ENCODE data around the gene TPSD1.
"Not testable (repeated sequence)": the region's sequence is repeated elsewhere in the genome, so short reads cannot be mapped to it uniquely, and the experiment has no call there.

TPSD1 gene

GRCh38 chr16:1220841-1221627, 34.8 kb upstream of the TPSD1 start:
- no peak for DNase-seq (ENCODE audit: low spot score)

- no peak for DNase-seq (ENCODE audit: low spot score)
Observed at GRCh38 chr16:1221628-1222552, 34.0 kb upstream of the TPSD1 start.

- DNase-seq (ENCODE audit: low spot score), result no peak
Observed at GRCh38 chr16:1222553-1223354, 33.1 kb upstream of the TPSD1 start.

GRCh38 chr16:1223355-1224214, 32.3 kb upstream of the TPSD1 start:
- DNase-seq (ENCODE audit: low spot score), result no peak

- DNase-seq (ENCODE audit: low spot score), result no peak
Observed at GRCh38 chr16:1224558-1224957, 31.3 kb upstream of the TPSD1 start.

DNA sequence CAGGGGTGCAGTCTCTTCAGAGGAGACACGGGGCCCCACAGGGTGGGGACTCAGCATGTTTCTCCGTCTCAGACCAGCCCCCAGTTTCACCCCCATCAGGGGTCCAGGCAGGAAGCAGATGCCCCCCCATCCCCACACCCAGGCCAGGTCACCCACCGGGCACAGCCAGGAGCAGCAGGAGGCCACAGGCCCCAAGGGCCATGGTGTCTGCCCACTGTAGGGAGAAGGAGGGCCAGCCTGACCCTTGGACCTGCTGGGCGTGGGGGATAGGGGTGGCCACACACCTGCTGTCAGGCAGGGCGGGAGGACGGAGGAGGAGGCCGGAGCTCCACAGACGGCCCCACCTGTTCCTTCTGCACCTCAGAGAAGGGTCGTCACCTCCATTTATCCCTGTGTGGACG, 30.8 kb upstream of the TPSD1 start, which contains the start of gene TPSG1:
Gene TPSG1, minus strand, starts transcription at position 218 of the 401 bp plus-strand sequence. Its CDS starts 16 bp downstream, at position 202.
- DNase-seq (ENCODE audit: low spot score), result no peak

DNA sequence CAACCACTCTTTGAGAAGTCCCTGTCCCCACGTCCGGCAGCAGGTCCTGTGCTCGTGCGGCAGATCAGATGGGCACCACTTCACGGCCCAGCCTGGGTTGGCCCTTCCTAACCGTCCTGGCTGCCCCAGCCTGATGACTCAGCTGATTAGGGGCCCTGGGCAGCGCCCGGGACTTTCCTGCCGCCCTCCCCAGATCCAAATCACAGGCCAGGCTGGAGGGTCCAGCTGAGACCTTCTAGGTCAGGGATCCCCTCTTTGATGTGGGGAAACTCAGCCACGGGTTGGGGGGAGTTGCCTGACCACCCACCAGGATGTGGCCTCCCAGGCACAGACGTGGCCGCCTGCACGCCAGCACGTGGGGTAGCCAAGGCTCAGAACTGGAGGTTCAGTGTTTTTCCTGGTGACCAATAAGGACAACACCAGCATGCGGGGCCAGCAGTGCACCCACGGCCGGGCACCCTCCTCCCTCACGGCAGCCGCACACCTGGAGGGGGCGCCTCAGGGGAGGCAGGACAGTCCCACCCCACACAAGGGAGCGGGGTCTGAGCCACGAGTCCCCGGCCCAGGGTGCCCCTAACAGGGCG, 30.0 kb upstream of the TPSD1 start:
- not testable (repeated sequence) for DNase-seq (ENCODE audit: low spot score)

- DNase-seq (ENCODE audit: low spot score), result not testable (repeated sequence)
Observed at GRCh38 chr16:1226692-1227091, 29.2 kb upstream of the TPSD1 start.

- not testable (repeated sequence) for DNase-seq (ENCODE audit: low spot score)
Observed at GRCh38 chr16:1228227-1228626, 27.6 kb upstream of the TPSD1 start.

GRCh38 chr16:1229476-1229875, 26.4 kb upstream of the TPSD1 start:
- not testable (repeated sequence) for DNase-seq (ENCODE audit: low spot score)

DNA sequence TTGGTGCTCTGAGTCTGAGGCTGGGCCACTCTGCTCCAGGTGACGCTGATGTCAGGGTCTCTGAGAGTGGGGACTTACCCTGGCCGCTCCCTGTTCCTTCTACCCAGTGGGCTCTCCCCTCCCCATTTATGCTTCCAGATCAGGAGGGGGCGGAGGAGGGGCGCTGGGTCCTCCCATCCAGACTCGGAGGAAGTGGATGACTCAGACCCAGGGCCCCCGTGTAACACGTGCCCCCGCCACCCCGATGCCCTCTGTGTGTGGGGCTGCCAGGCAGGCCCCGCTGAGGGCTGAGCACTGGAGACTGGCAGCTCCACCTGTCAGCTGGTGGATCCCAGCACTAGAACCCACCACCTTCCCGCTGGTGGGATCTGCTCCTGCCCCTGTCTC, 25.8 kb upstream of the TPSD1 start, which contains the start of gene TPSB2:
Gene TPSB2, minus strand, starts transcription at position 101 of the 387 bp plus-strand sequence. CDS start 233 bp downstream, outside the sequence.
- DNase-seq (ENCODE audit: low spot score), result not testable (repeated sequence)

DNA sequence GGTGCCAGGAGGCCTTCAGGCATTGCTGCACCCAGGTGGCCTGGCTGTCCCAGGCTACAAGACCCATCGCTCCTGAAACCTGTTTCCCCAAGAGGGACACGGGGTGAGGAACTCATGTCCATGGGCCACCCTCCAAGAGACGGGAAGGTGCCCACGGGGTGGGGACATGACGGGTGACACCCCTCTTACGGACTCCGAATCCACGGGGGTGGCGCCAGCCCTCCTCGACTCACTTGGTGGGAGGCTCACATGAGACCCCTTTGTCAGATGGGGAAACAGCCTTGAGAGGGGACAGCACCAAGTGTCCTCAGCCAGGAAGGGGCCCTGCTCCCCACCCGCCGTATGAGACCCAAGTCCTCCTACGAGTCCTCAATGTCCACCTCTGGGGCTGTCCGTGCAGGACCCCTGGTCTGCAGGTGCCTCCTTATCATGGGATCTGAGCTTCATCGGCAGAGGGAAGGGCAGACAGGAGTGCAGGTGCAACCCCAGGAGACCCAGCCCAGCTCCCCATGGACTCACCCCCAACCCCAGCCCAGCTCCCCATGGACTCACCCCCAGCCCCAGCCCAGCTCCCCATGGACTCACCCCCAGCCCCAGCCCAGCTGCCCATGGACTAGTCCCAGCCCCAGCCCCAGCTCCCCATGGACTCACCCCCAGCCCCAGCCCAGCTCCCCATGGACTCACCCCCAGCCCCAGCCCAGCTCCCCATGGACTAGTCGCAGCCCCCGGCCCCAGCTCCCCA, 25.2 kb upstream of the TPSD1 start:
- DNase-seq (ENCODE audit: low spot score), result not testable (repeated sequence)

- DNase-seq (ENCODE audit: low spot score), result not testable (repeated sequence)
Observed at GRCh38 chr16:1231301-1231700, 24.6 kb upstream of the TPSD1 start.

GRCh38 chr16:1232049-1232748, 23.7 kb upstream of the TPSD1 start:
- DNase-seq (ENCODE audit: low spot score), result not testable (repeated sequence)

GRCh38 chr16:1236659-1237058, 19.2 kb upstream of the TPSD1 start:
- DNase-seq (ENCODE audit: low spot score), result not testable (repeated sequence)

DNA sequence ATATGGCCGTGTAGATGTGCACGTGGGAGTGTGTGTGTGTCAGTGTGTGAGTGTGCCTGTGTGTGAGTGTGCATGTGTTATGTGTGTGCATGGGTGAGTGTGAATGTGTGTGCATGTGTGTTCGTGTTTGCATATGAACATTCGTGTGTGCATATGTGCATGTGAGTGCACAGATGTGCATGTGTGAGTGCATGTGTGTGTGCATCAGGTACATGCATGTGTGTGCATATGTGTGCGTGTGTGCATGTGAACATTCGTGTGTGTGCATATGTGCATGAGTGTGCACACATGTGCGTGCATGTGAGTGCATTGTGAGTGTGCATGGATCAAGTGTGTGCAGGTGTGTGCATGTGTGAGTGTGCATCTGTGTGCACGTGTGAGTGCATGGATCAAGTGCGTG, 17.9 kb upstream of the TPSD1 start:
- DNase-seq (ENCODE audit: low spot score), result no peak

DNA sequence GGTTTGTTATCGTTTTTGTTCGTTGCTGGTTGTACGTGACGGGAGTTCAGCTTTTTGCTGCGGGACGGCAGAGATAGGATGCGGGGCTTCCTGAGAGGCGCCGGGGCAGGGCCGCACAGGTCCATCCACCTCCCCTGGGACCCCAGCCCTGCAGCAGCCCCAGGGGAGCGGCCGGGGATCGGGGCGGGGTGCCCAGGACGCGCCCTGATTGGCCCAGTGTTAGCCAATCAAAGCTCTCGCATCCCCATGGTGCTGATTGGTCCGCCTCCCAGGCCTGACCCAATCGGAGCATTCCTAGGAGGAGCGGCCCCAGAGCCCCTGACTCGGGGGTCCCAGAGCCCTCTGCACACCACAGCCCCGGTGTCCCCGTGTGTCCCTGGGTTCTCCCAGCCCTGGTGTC, 17.0 kb upstream of the TPSD1 start:
- not testable (repeated sequence) for DNase-seq (ENCODE audit: low spot score)

DNA sequence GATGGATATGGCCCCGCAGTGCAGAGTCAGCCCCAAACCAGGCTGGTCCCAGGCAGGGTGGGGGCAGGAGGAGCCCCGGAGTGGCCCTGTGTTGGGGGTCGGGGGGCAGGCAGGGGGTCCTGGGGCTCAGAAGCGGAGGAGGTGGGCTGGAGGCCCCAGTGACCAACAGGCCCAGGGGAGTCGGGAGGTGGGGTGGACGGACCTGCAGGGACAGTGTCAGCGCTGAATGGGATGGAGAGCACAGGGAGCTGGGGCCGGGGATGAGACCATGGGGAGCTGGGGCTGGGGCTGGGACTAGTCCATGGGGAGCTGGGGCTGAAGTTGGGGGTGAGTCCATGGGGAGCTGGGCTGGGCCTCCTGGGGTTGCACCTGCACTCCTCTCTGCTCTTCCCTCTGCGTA, 16.3 kb upstream of the TPSD1 start:
- DNase-seq (ENCODE audit: low spot score), result not testable (repeated sequence)

DNA sequence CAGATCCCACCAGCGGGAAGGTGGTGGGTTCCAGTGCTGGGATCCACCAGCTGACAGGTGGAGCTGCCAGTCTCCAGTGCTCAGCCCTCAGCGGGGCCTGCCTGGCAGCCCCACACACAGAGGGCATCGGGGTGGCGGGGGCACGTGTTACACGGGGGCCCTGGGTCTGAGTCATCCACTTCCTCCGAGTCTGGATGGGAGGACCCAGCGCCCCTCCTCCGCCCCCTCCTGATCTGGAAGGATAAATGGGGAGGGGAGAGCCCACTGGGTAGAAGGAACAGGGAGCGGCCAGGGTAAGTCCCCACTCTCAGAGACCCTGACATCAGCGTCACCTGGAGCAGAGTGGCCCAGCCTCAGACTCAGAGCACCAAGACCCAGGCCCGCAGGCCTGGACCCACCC, 15.4 kb upstream of the TPSD1 start, which contains the start of gene TPSAB1:
Gene TPSAB1, plus strand, starts transcription at position 270 of the 400 bp plus-strand sequence. CDS start 234 bp downstream, outside the sequence.
- DNase-seq (ENCODE audit: low spot score), result not testable (repeated sequence)
